ENCODE results near the gene TNFRSF13B. TPM values are rescaled to one million over a fixed set of nuclear protein-coding genes. Genes with fewer than 3 reads are reported as not detected.
A peak's percentile ranks its signal among the peaks of the same experiment; 100 is the strongest.
"Not testable (repeated sequence)": the region's sequence is repeated elsewhere in the genome, so short reads cannot be mapped to it uniquely, and the experiment has no call there.

Gene TNFRSF13B
- total RNA-seq, 1 experiment from 2014 or later: not detected

DNA sequence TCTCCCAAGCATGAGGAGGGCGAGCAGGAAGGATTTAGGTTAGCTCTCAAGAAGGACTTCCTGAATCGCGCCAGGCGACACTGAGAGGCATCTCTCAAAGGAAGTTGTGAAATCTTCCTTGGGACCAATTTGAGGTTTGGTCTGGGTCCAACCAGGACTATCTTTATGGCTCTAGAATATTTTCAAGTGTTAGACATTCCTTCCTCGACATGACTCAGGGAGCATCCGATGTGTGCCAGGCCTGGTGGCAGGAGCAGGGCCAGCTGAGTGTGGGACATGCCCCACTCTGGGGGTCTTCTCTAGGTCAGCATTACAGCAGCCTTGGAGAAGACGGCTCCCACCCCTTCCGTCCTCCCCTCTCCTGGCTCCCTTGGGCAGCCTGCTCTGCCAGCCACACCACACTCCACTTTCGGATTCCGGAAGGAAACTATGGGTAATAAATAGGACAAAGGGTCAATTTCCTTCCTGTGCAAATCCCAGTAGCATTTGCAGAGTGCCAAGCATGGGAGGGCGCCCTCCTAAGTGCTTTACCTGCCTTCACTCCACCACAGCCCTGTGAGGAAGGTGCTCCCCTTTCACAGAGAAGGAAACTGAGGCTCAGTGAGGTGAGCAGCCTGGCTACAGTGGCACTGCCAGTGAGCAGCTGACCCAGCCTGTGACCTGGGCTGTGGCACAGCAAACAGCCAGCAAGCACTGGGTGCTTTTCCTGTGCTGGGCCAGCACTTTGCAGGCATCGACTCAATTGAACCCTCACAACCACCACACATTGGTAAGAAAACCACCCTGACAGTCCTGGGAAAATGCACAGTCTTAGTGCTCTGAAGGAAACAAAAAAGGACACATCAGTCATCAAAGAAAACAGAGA is 39.4 kb upstream of the TNFRSF13B start:
- not testable (repeated sequence) for H3K36me3 ChIP-seq; DNase-seq; H3K27me3 ChIP-seq; H3K4me3 ChIP-seq; H3K27ac ChIP-seq; H3K4me1 ChIP-seq; H3K9me3 ChIP-seq (replicated peaks)

DNA sequence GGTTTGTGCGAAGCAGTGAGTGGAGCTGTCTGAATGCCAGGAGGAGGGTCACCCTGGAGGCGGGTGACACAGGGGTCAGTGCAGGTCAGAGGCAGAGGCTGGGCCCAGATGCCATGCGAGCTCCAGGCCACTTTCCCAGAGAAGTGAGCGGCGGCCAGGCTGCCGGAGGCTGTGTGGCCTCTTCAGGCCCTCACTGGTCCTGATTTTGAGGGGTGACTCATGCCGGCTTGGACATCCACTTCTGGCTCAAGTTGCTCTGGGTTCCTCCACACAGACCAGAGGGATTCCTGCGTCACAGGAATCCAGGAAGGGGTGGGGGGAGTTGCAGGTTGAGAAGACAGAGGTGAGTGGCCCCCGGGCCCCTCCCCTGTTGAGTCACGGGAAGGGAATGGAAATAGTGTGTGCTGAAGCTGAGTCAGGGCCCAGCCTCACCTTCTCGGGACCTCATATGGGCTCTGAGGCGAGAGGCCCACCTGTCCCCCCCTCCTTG is 38.7 kb upstream of the TNFRSF13B start:
- not testable (repeated sequence) for H3K4me3 ChIP-seq; H3K4me1 ChIP-seq; DNase-seq; H3K27me3 ChIP-seq; H3K9me3 ChIP-seq (replicated peaks); H3K27ac ChIP-seq; H3K36me3 ChIP-seq

DNA sequence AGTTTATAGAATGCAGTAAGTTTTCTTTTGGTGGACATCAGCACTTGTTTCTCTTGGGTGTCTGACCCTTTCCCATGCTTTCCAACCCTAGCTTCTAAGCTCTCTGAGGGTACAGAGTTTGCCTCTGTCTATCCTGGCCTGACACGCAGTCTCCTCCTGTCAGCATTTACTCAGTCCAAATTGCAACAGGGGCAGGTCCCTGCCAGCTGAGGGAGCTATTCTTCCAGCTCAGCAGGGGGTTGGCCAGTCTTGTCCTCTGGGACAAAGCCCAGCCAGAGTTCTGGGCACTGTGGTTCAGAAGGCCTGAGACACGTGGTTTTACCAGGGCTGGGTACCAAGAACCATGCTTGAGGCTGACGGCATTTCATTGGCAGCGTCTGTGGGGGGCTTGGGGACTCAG is 38.1 kb upstream of the TNFRSF13B start:
- H3K9me3 ChIP-seq (replicated peaks); H3K27ac ChIP-seq; H3K4me1 ChIP-seq; H3K27me3 ChIP-seq; DNase-seq; H3K36me3 ChIP-seq; H3K4me3 ChIP-seq: not testable (repeated sequence)

DNA sequence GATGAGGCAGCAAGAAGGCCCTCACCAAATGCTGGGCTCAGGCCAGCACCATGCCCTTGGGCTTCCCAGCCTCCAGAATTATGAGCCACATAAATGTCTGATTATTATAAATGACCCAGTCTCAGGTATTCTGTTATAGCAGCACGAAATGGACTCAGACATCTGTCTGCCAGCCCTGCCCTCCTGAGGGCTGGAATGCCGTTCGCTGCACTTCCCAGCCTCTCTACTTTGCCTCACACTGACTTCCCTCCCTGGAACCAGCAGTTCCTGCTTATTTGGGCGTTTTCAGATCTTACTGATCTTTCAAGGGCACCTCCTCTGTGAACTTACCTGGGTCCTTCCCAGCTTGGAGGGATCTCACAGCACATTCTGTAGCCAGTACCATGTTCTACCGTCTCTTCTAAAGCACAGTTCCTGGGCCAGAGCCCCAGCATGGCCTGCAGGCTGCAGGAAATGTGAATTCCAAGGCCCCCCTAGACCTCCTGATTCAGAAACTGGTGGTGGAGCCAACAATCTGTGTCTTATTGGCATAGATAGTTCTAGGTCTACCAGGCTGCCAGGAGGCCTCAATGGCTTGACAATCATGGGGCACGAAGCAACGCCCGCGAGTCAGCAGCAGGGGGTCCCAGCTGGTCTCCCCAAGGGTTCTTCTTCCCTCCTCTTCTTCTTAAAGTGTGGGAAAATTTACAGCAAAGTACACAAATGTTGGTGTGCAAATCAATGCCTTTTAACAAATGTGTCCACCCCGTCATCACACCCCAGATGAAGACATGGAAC is 36.9 kb upstream of the TNFRSF13B start:
- not testable (repeated sequence) for H3K4me3 ChIP-seq

GRCh38 chr17:17007891-17008290 is 36.0 kb upstream of the TNFRSF13B start:
- not testable (repeated sequence) for H3K4me1 ChIP-seq; H3K4me3 ChIP-seq; H3K27me3 ChIP-seq; H3K36me3 ChIP-seq; H3K9me3 ChIP-seq (replicated peaks); H3K27ac ChIP-seq
- DNase-seq: peak; percentile 61 to 71

More for the DNA sequence above, 36.9 kb upstream of the TNFRSF13B start:
- not testable (repeated sequence) for H3K9me3 ChIP-seq (replicated peaks); H3K27me3 ChIP-seq; DNase-seq; H3K36me3 ChIP-seq; H3K4me1 ChIP-seq; H3K27ac ChIP-seq

- H3K27ac ChIP-seq; H3K36me3 ChIP-seq; DNase-seq; H3K4me1 ChIP-seq; H3K27me3 ChIP-seq; H3K9me3 ChIP-seq (replicated peaks); H3K4me3 ChIP-seq: not testable (repeated sequence)
Measured at GRCh38 chr17:17004997-17005614, 33.2 kb upstream of the TNFRSF13B start.

DNA sequence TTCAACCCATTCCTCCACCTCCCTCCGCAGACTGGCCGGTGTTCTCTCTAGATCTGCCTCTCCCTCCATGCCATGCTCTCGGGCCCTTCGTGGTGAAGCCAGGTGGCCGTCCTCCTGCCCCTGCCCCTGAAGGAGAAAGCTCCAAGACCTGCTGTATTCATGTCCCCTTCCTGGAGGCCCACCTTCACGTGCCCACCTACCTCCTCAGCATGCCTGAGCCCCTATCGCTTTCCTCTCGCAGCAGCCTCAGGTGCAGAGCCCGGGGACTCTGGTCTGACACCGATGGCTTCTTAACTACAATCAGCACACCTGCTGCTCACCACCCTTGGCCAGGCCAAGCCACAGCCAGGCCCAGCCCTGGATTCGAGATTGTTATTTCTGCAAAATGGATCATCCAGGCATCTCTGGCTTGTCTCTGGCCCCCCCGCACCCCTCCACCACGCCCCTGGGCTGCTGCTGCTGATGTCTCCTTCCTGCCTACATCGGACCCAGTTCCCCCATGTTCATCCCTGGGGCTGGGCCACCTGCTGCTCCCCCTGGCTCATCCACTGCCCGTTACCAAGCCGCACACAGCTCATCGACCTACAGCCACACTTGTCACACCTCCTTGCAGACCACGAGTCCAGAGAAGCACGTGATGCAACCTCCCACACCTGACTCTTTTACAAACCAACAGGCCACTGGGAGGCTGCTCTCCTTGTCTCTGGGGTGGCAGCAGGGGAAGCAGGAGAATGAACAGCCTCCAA is 32.5 kb upstream of the TNFRSF13B start:
- H3K27me3 ChIP-seq: peaks cover 3% of the 10 kb centered on the region; the same call in 1 of the 2 replicates
- DNase-seq: no peak
- no peaks in the 10 kb centered on the region for H3K9me3 ChIP-seq (replicated peaks)
- no peak overlapping the region for H3K27ac ChIP-seq
- H3K36me3 ChIP-seq: no peaks in the 10 kb centered on the region
- peaks cover 3% of the 10 kb centered on the region; the same call in 1 of the 2 replicates for H3K4me1 ChIP-seq
- no peak overlapping the region for H3K4me3 ChIP-seq

DNA sequence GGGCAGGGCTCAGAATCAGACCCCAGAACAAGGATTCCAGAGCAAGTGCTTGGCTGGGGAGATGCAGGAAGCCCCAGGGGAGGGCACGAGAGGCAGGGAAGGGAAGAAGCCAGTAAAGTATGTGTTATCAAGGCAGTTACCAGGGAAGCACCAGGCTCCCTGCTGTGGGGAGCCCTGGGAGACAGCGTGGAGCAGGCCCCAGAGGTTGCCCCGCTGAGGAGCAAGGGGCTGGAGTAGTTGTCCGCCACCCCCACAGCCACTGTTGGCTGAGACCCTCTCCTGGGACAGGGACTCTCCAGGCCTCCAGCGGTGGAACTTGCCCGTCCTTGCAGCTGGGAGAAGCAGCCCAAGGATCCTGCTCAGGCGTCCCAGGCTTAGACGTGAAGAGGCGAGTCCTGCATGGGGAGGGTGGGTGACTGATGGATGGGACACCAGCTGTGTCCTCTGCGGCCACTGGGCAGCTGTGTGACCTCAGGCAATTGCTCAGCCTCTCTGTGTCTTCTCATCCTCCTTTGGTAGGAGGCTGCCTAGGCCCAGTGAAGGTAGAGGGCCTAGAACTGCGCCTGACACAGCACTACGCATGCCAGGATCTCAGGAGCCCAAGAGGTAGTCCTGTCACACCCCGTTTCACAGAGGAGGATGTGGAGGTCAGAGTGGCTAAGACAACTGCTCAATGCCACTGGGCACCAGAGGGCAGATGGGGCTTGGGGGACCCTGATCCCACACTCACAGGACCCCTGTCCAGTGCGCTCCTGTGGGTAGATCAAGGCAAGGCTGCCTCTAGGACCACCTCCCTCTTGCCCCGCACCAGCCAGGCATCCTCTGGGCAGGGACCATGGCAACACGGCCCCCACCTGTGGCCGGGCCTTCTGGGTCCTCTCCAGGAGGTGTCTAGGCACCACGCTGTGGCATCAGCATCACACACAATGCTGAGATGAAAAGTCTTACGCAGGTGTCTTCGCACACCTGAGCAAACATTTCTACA is 31.1 kb upstream of the TNFRSF13B start:
- H3K27ac ChIP-seq; H3K9me3 ChIP-seq (replicated peaks); H3K27me3 ChIP-seq; H3K4me3 ChIP-seq; DNase-seq; H3K36me3 ChIP-seq; H3K4me1 ChIP-seq: not testable (repeated sequence)

- Histone ChIP-seq H3K27ac (no peak overlapping the region), H3K4me3 (no peak overlapping the region), H3K4me1 (no peaks in the 10 kb centered on the region), H3K27me3 (peaks cover 3% of the 10 kb centered on the region; the same call in 1 of the 2 replicates), H3K36me3 (no peaks in the 10 kb centered on the region), H3K9me3 (replicated peaks) (no peaks in the 10 kb centered on the region)
- peak; percentile 86 to 96 for DNase-seq
Measured at GRCh38 chr17:17001874-17002520, 30.1 kb upstream of the TNFRSF13B start.

GRCh38 chr17:17001076-17001777 is 29.3 kb upstream of the TNFRSF13B start:
- no peak for DNase-seq
- no peaks in the 10 kb centered on the region for H3K4me1 ChIP-seq
- H3K27me3 ChIP-seq: peaks cover 3% of the 10 kb centered on the region; the same call in 1 of the 2 replicates
- H3K27ac ChIP-seq: no peak overlapping the region
- H3K4me3 ChIP-seq: no peak overlapping the region
- no peaks in the 10 kb centered on the region for H3K36me3 ChIP-seq
- no peaks in the 10 kb centered on the region for H3K9me3 ChIP-seq (replicated peaks)

- H3K27ac ChIP-seq: no peak overlapping the region
Measured at GRCh38 chr17:16999931-17000625, 28.2 kb upstream of the TNFRSF13B start.

More at GRCh38 chr17:16999931-17000625, 28.2 kb upstream of the TNFRSF13B start:
- Histone ChIP-seq H3K9me3 (replicated peaks) (no peaks in the 10 kb centered on the region), H3K27me3 (peaks cover 3% of the 10 kb centered on the region; the same call in 1 of the 2 replicates), H3K36me3 (no peaks in the 10 kb centered on the region), H3K4me3 (no peak overlapping the region), H3K4me1 (no peaks in the 10 kb centered on the region)
- DNase-seq: no peak

Measured in SJCRH30 (cell line).